Activated T-helper 1 cell treated with anti-CD3 and anti-CD28 coated beads, Interleukin-12 subunit alpha, Interleukin-12 subunit beta, Interleukin-2, Interleukin-4 antibody, amounts not matched to agents 30 ng/mL and 10 ng/mL and 1 ng/mL, durations not matched to agents 14 hours and 24 hours and 36 hours (primary cell): Measurements from ENCODE around the gene EXOSC7. TPM values are rescaled to one million over a fixed set of nuclear protein-coding genes. Genes with fewer than 3 reads are reported as not detected.
"Not testable (repeated sequence)": the region's sequence is repeated elsewhere in the genome, so short reads cannot be mapped to it uniquely, and the experiment has no call there.

Experiments
- DNase-seq: peaks from one replicate; pipeline ENCODE4 v3.0.0; 2021; ENCODE audit warnings: low spot score
- H3K27ac Mint-ChIP-seq: one replicate; pipeline ENCODE4 v1.8.0; 2021; ENCODE audit warnings: mild to moderate bottlenecking, mixed read lengths
- H3K27me3 Mint-ChIP-seq: one replicate; pipeline ENCODE4 v1.8.0; 2022; ENCODE audit warnings: mild to moderate bottlenecking, moderate library complexity, mixed read lengths; ENCODE audit not compliant: insufficient read depth
- H3K36me3 Mint-ChIP-seq: one replicate; pipeline ENCODE4 v1.8.0; 2021; ENCODE audit warnings: low read depth, mixed read lengths
- H3K4me1 Mint-ChIP-seq: one replicate; pipeline ENCODE4 v1.8.0; 2021; ENCODE audit warnings: low read depth, mixed read lengths
- H3K4me3 Mint-ChIP-seq: one replicate; pipeline ENCODE4 v1.8.0; 2021; ENCODE audit warnings: mild to moderate bottlenecking, moderate library complexity, mixed read lengths
- H3K9me3 Mint-ChIP-seq: one replicate; pipeline ENCODE4 v1.8.0; 2021; ENCODE audit warnings: mixed read lengths
- intact Hi-C: fragments of 100-400 bp; cut with micrococcal nuclease; formaldehyde crosslinking; loops from one replicate; pipeline ENCODE4 v1.15.1; 2024
- total RNA-seq: library from RNA; stranded (reverse); gene quantifications from 2 replicates; pipeline ENCODE4 v1.2.3, GENCODE V29; 2022

Gene EXOSC7
- 93.6 and 94.4 TPM in 2 replicates for total RNA-seq

GRCh38 chr3:44976002-44976815, at the start of gene EXOSC7, which contains the start of gene ZDHHC3:
TSS of gene EXOSC7 (plus strand) at chr3:44976244. CDS start at chr3:44976278, 34 bp downstream.
TSS of gene ZDHHC3 (minus strand) at chr3:44976174. CDS start at chr3:44959436, 16,738 bp downstream.
- peaks cover 58% of the 10 kb centered on the region for H3K4me1 Mint-ChIP-seq
- DNase-seq, result peak; percentile 81
- peaks cover 25% of the 10 kb centered on the region for H3K36me3 Mint-ChIP-seq
- H3K4me3 Mint-ChIP-seq, result peak within 1 kb of the TSS; percentile 99
- intact Hi-C loops, result loop anchor here (1.0 to 10.0 kb wide), 7 partner anchors 61 to 1691 kb away; partner anchors contain the start of genes KIAA1143, KIF15, SNRK and TCAIM
- H3K27me3 Mint-ChIP-seq, result no peaks in the 10 kb centered on the region
- no peaks in the 10 kb centered on the region for H3K9me3 Mint-ChIP-seq
- H3K27ac Mint-ChIP-seq, result peak within 1 kb of the TSS; percentile 96

GRCh38 chr3:44926921-44927320, 49.1 kb upstream of the EXOSC7 start:
- Mint-ChIP-seq H3K27me3 (no peaks in the 10 kb centered on the region), H3K4me3 (no peak overlapping the region), H3K9me3 (no peaks in the 10 kb centered on the region), H3K36me3 (peaks cover 12% of the 10 kb centered on the region), H3K4me1 (no peaks in the 10 kb centered on the region), H3K27ac (peak overlapping the region; percentile 63)
- intact Hi-C loops, result no loop called here
- no peak for DNase-seq

DNA sequence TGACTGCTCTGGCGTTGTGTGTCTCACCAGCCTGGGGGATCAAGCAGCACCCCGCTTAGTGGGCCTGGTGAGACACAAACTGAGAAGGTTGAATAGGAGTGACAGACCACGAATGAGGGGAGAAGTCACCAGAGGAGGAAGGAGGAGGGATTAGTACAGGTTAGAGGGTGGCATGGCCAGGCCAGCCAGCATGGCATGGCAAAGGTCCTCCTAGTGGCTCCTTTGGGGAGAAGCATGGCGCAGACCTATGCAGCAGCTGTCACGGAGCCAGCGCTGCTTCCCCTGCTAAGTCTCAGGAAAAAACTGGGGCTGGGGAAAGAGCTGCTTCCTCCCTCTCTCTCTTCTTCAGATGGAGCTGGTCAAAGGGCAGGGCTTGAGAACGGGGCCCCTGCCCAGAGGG, 48.7 kb upstream of the EXOSC7 start:
- Mint-ChIP-seq H3K4me3 (no peak overlapping the region), H3K36me3 (peaks cover 12% of the 10 kb centered on the region), H3K9me3 (no peaks in the 10 kb centered on the region), H3K27ac (peak overlapping the region; percentile 63), H3K4me1 (no peaks in the 10 kb centered on the region), H3K27me3 (no peaks in the 10 kb centered on the region)
- no peak for DNase-seq
- intact Hi-C loops, result no loop called here

- intact Hi-C loops, result no loop called here
- peaks cover 5% of the 10 kb centered on the region for H3K4me1 Mint-ChIP-seq
- H3K27me3 Mint-ChIP-seq, result no peaks in the 10 kb centered on the region
- no peak for DNase-seq
- no peak overlapping the region for H3K27ac Mint-ChIP-seq
- H3K36me3 Mint-ChIP-seq, result peaks cover 16% of the 10 kb centered on the region
- H3K4me3 Mint-ChIP-seq, result no peak overlapping the region
- no peaks in the 10 kb centered on the region for H3K9me3 Mint-ChIP-seq
Observed at GRCh38 chr3:44929782-44930181, 46.3 kb upstream of the EXOSC7 start.

- intact Hi-C loops, result no loop called here
- Mint-ChIP-seq H3K4me3 (no peak overlapping the region), H3K27me3 (no peaks in the 10 kb centered on the region), H3K4me1 (peaks cover 5% of the 10 kb centered on the region), H3K27ac (no peak overlapping the region), H3K36me3 (peaks cover 18% of the 10 kb centered on the region), H3K9me3 (no peaks in the 10 kb centered on the region)
- DNase-seq, result no peak
Observed at GRCh38 chr3:44930911-44931310, 45.1 kb upstream of the EXOSC7 start.

DNA sequence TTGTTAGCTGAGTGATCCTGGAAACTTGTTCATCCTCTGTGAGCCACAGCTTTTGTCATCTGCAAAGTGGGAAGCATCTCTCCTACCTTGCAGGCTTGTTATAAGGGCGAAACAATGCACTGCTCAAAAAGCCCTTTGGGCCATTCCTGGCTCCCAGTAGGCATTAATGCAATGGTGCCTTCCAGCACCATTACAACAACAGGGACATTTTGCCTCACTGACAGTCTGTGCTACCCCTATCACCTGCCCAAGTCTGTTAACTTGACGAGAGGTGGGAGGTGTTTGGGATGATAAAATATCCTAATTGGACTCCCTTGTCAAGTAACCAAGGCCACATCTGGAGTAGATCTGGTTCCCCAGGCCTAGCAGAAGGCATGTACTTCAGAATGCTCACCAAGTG, 44.3 kb upstream of the EXOSC7 start:
- intact Hi-C loops, result no loop called here

DNA sequence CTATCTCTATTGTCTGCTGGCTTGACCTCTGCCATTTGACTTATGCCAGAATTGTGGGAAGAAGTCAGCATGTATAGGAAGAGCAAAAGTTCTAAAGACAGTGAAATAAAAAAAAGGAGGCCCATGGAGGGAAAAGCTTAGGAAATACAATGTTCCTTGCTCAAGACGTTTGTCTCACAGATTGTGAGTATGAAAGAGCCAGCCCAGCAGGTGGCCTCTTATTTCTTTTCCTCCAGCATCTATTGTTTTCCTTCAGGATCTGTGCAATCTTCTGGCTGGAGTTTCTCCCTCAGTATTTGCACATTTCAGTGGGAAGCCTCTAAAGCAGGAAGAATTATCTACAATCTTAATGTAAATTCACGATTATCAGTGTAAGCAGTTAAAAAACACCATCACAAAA, 43.8 kb upstream of the EXOSC7 start:
- intact Hi-C loops, result no loop called here
- no peak overlapping the region for H3K4me3 Mint-ChIP-seq

More for the DNA sequence above, 44.3 kb upstream of the EXOSC7 start:
- Mint-ChIP-seq H3K4me3 (no peak overlapping the region), H3K27me3 (no peaks in the 10 kb centered on the region), H3K4me1 (peaks cover 10% of the 10 kb centered on the region), H3K36me3 (peaks cover 16% of the 10 kb centered on the region), H3K27ac (no peak overlapping the region), H3K9me3 (no peaks in the 10 kb centered on the region)
- no peak for DNase-seq

DNA sequence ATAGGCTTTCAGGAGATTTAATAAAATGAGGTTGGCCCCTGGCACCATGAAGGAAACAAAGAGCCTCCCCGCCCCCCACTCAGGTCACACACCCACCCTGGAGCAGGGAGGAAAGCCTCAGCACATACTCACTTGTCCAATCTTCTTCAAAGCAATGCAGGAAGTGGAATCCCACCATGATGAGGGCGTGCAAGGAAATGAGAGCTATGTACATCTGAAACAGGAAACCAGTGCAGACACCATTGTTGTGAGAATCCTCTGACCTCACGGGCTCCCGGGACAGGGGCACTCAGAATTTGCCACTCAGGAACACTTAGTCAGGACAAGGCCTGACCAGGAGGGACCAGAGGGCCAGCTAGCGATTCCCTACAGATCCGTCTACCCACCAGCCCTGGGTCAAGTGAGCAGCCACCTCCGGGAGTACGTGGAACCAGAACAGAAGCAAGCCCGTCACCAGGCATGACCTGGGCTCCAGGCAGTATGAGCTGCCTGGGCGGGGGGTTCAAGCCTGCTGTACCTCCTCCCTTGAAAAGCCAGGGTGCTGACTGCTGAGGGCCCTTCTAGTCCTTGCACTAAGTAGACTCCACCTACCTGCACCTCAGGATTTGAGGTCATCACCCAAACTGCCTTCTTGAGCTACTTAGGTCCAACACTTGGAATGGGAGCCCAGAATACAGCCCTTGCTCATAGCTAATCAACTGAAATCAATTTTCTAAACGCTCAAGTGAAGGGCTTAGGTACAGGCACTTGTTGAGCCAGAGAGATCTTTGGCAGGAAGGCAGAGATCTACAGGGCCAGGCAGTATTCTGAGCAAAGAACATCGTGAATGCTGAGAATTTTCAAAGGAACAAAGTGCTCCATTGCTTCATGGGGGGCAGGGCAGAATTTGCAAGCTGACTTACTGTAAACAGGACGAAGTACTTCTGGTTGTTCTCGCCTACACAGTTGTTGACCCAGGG, 42.8 kb upstream of the EXOSC7 start:
- Mint-ChIP-seq H3K4me1 (peaks cover 10% of the 10 kb centered on the region), H3K4me3 (no peak overlapping the region)

More for the DNA sequence above, 43.8 kb upstream of the EXOSC7 start:
- Mint-ChIP-seq H3K27ac (no peak overlapping the region), H3K36me3 (peaks cover 12% of the 10 kb centered on the region), H3K9me3 (no peaks in the 10 kb centered on the region), H3K27me3 (no peaks in the 10 kb centered on the region), H3K4me1 (peaks cover 10% of the 10 kb centered on the region)
- no peak for DNase-seq

GRCh38 chr3:44939581-44940036, 36.4 kb upstream of the EXOSC7 start:
- Mint-ChIP-seq H3K4me3 (no peak overlapping the region), H3K4me1 (peaks cover 6% of the 10 kb centered on the region), H3K27me3 (no peaks in the 10 kb centered on the region), H3K9me3 (no peaks in the 10 kb centered on the region), H3K36me3 (peaks cover 24% of the 10 kb centered on the region), H3K27ac (peak overlapping the region; percentile 63)
- intact Hi-C loops, result no loop called here
- DNase-seq, result no peak

More for the DNA sequence above, 42.8 kb upstream of the EXOSC7 start:
- H3K9me3 Mint-ChIP-seq, result no peaks in the 10 kb centered on the region
- no peak overlapping the region for H3K27ac Mint-ChIP-seq
- no peak for DNase-seq
- no peaks in the 10 kb centered on the region for H3K27me3 Mint-ChIP-seq
- H3K36me3 Mint-ChIP-seq, result peaks cover 13% of the 10 kb centered on the region
- intact Hi-C loops, result no loop called here

DNA sequence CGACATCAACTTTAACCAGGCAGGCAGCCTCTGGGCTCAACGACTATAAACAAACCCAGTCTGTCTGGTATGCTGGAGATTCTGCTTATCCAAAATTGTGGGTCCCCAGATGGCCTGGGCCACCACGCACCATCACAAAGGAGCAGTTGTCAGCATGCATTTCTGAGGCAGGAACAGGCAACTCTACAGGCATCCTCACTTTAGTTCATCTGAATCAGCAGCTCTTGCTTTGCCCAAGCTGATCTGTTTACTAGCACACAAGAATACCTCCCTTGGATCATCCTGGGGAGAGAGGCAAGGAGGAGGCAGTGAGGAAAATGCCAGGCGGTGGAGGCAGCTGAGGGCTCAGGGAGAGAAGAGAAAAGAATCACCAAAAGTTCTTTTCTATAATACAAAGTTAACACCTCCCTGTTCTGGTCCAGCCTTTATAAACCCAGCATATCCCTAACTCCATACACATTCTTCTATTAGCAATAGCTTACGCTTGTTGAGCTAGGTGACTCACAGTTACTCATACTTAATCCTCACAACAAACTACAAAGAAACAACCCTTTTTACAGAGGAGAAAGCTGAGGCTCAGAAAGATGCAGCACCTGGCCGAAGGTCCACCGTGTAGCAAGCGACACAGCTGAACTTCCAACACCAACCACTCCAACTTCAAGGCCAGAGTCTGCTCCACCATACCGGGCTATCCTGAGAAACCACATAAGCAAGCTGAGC, 33.7 kb upstream of the EXOSC7 start:
- DNase-seq, result no peak
- no peak overlapping the region for H3K4me3 Mint-ChIP-seq
- H3K4me1 Mint-ChIP-seq, result peaks cover 9% of the 10 kb centered on the region
- H3K27me3 Mint-ChIP-seq, result no peaks in the 10 kb centered on the region
- H3K9me3 Mint-ChIP-seq, result no peaks in the 10 kb centered on the region
- H3K27ac Mint-ChIP-seq, result no peak overlapping the region
- H3K36me3 Mint-ChIP-seq, result peaks cover 28% of the 10 kb centered on the region
- intact Hi-C loops, result no loop called here

DNA sequence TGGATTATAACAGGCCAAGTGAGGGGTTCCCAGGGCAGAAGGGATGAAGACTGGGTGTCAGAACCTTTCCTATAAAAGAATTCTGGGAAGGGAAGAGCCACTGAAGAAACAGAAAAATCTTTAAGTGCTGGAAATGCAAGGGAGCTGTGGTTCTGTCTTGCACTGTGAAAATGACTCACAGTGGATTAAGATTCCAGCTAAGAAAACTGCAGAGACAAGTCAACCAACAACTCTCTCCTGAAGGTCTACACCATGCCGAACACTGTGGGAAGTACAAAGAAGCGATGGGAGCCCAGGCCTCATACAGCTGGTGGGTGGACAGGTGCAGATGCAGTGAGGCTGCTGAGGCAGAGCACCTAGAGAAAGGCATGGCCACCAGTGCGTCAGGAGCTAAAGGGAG, 27.8 kb upstream of the EXOSC7 start:
- H3K9me3 Mint-ChIP-seq, result no peaks in the 10 kb centered on the region
- no peak overlapping the region for H3K4me3 Mint-ChIP-seq
- intact Hi-C loops, result no loop called here
- no peak for DNase-seq
- H3K27me3 Mint-ChIP-seq, result no peaks in the 10 kb centered on the region
- peaks cover 9% of the 10 kb centered on the region for H3K4me1 Mint-ChIP-seq
- H3K36me3 Mint-ChIP-seq, result peaks cover 10% of the 10 kb centered on the region
- H3K27ac Mint-ChIP-seq, result no peak overlapping the region

DNA sequence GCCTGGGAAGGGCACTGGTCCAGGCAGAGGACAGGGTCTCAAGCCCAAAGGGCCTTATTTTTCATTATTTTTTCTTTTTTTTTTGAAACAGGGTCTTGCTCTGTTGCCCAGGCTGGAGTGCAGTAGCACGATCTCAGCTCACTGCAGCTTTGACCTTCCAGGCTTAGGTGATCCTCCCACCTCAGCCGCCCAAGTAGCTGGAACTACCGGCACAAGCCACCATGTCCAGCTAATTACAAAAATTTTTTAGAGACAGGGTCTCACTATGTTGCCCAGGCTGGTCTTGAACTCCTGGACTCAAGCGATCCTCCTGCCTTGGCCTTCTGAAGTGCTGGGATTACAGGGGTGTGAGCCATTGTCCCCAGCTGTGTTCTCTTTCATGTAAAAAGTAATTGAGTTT, 26.3 kb upstream of the EXOSC7 start:
- H3K27me3 Mint-ChIP-seq, intact Hi-C loops, H3K4me3 Mint-ChIP-seq, H3K9me3 Mint-ChIP-seq, H3K36me3 Mint-ChIP-seq, H3K4me1 Mint-ChIP-seq, DNase-seq, H3K27ac Mint-ChIP-seq: not testable (repeated sequence)
